Measurements from ENCODE around the gene TICAM2. TPM values are rescaled to one million over a fixed set of nuclear protein-coding genes. Genes with fewer than 3 reads are reported as not detected.

TICAM2 gene
- total and polyA plus RNA-seq, 10 of the 15 experiments (the other 5 are each of a cell fraction or from before 2014, with no cell fraction given), result 0.14 to 7.0 (median 2.9) TPM

DNA sequence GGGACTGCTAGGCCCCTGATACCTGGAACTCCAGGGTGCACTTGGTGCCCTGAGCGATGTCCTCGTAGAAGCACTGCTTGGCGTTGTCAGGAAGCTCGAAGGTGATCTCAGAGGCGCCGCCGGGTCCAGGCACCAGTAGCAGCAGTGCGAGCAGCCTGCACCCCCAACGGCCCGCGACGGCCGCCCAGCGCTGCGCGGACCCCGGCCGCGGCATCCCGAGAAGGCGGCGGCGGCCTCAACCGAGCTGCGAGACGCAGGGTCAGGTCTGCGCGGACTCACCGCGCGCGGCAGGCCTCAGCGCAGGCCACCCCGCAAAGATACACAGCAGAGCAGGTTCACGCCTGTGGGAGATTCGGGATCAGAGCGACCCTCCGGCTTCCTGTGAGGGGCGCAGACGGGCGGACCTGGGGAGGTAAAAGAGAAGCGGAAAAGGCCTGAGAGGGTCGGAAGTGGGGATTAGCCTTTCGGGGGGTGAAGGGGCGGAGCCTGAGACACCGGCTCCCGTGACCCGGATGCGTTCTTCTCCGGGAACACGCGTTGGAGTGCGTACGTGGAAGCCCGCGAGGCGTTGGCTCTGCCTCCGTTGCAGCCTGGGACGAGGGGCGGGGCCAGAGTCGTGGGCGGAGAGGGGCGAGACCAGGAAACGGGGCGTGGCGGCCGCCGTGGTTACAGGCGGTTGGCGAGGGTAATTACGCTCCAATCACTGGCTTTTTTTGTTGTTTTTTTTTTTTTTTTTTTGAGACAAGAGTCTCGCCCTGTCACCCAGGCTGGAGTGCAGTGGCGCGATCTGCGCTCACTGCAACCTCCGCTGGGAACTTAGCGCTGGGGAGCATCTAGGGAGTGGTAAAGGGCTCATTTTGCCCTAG, 23.5 kb upstream of the TICAM2 start, which contains the start of gene TMED7 (continued):
- TF ChIP-seq, protein P1, sequence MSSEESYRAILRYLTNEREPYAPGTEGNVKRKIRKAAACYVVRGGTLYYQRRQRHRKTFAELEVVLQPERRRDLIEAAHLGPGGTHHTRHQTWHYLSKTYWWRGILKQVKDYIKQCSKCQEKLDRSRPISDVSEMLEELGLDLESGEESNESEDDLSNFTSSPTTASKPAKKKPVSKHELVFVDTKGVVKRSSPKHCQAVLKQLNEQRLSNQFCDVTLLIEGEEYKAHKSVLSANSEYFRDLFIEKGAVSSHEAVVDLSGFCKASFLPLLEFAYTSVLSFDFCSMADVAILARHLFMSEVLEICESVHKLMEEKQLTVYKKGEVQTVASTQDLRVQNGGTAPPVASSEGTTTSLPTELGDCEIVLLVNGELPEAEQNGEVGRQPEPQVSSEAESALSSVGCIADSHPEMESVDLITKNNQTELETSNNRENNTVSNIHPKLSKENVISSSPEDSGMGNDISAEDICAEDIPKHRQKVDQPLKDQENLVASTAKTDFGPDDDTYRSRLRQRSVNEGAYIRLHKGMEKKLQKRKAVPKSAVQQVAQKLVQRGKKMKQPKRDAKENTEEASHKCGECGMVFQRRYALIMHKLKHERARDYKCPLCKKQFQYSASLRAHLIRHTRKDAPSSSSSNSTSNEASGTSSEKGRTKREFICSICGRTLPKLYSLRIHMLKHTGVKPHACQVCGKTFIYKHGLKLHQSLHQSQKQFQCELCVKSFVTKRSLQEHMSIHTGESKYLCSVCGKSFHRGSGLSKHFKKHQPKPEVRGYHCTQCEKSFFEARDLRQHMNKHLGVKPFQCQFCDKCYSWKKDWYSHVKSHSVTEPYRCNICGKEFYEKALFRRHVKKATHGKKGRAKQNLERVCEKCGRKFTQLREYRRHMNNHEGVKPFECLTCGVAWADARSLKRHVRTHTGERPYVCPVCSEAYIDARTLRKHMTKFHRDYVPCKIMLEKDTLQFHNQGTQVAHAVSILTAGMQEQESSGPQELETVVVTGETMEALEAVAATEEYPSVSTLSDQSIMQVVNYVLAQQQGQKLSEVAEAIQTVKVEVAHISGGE (CRISPR knock-in tag; IDR thresholded peaks at IDR 0.05), result peak; percentile 40; the same call in 1 of the 2 replicates
- TF ChIP-seq ZSCAN29 (IDR thresholded peaks at IDR 0.05), result no peak
- 0 out of 2 replicates have a peak, but pooled peaks have one; percentile 44 for TF ChIP-seq TARDBP (IDR thresholded peaks at IDR 0.05; ENCODE audit: borderline replicate concordance)
- no peak for TF ChIP-seq PBX3 (IDR thresholded peaks at IDR 0.05; ENCODE audit: insufficient replicate concordance, low read depth, low read length)
- TF ChIP-seq BRCA1 (IDR thresholded peaks at IDR 0.05; ENCODE audit: low read depth, low read length), result no peak
- no peak for TF ChIP-seq FOXK2 (IDR thresholded peaks at IDR 0.05)
- TF ChIP-seq ZNF622 (IDR thresholded peaks at IDR 0.05), result no peak
- no peak for TF ChIP-seq HDAC6 (IDR thresholded peaks at IDR 0.05; ENCODE audit: unreplicated experiment)
- TF ChIP-seq SMARCA5 (IDR thresholded peaks at IDR 0.05), result 0 out of 2 replicates have a peak, but pooled peaks have one; percentile 76
- TF ChIP-seq ZBED1 (IDR thresholded peaks at IDR 0.05; ENCODE audit: borderline replicate concordance), result no peak
- TF ChIP-seq, protein P2, sequence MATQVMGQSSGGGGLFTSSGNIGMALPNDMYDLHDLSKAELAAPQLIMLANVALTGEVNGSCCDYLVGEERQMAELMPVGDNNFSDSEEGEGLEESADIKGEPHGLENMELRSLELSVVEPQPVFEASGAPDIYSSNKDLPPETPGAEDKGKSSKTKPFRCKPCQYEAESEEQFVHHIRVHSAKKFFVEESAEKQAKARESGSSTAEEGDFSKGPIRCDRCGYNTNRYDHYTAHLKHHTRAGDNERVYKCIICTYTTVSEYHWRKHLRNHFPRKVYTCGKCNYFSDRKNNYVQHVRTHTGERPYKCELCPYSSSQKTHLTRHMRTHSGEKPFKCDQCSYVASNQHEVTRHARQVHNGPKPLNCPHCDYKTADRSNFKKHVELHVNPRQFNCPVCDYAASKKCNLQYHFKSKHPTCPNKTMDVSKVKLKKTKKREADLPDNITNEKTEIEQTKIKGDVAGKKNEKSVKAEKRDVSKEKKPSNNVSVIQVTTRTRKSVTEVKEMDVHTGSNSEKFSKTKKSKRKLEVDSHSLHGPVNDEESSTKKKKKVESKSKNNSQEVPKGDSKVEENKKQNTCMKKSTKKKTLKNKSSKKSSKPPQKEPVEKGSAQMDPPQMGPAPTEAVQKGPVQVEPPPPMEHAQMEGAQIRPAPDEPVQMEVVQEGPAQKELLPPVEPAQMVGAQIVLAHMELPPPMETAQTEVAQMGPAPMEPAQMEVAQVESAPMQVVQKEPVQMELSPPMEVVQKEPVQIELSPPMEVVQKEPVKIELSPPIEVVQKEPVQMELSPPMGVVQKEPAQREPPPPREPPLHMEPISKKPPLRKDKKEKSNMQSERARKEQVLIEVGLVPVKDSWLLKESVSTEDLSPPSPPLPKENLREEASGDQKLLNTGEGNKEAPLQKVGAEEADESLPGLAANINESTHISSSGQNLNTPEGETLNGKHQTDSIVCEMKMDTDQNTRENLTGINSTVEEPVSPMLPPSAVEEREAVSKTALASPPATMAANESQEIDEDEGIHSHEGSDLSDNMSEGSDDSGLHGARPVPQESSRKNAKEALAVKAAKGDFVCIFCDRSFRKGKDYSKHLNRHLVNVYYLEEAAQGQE (IDR thresholded peaks at IDR 0.05; ENCODE audit: low read depth, low read length), result no peak
- TF ChIP-seq EP300 (IDR thresholded peaks at IDR 0.05; ENCODE audit: borderline replicate concordance in 1 of 2, control insufficient read depth in 1 of 2, low read depth in 2 of 2, low read length in 2 of 2), result peak in 1 of 2 experiments; percentile 48; a peak in 2 of 4 replicates
- TF ChIP-seq RB1 (IDR thresholded peaks at IDR 0.05; ENCODE audit: borderline replicate concordance), result 0 out of 2 replicates have a peak, but pooled peaks have one; percentile 21
- TF ChIP-seq CBX3 (IDR thresholded peaks at IDR 0.05; ENCODE audit: borderline replicate concordance, low read depth), result no peak
- peak; percentile 27; the same call in 1 of the 2 replicates for TF ChIP-seq PAX5 (IDR thresholded peaks at IDR 0.05; ENCODE audit: borderline replicate concordance, low read depth, low read length)
- TF ChIP-seq ZBTB4 (CRISPR knock-in tag; IDR thresholded peaks at IDR 0.05), result no peak
- TF ChIP-seq POU2F2 (IDR thresholded peaks at IDR 0.05; ENCODE audit: borderline replicate concordance, low read depth, low read length), result peak; percentile 24; the same call in 1 of the 3 replicates
- peak; percentile 74 for TF ChIP-seq RUNX3 (IDR thresholded peaks at IDR 0.05; ENCODE audit: low read length)

Data from GM12878 (cell line).